K562 (cell line): Measurements from ENCODE around the gene NEURL1. TPM values are rescaled to one million over a fixed set of nuclear protein-coding genes. Genes with fewer than 3 reads are reported as not detected.

Source experiments
- HCFC1 ChIP-seq: IDR thresholded peaks from 2 replicates; pipeline ENCODE4 v1.6.1; 2012; ENCODE audit warnings: low read depth, low read length, improper control_type of control experiment
- HSF4 ChIP-seq: fragments of 250-450 bp; sonication (Bioruptor Pico); IDR thresholded peaks from 2 replicates; pipeline ENCODE4 v2.1.2; 2022; ENCODE audit warnings: mild to moderate bottlenecking, moderate library complexity, borderline replicate concordance
- POLR2H ChIP-seq: IDR thresholded peaks from 2 replicates; pipeline ENCODE4 v1.6.1; 2016; ENCODE audit warnings: missing genetic modification characterization, low read depth, mild to moderate bottlenecking, control low read depth, missing compliant biosample characterization, moderate library complexity
- RBM34 ChIP-seq: fragments of 200-400 bp; formaldehyde crosslinking; IDR thresholded peaks from 2 replicates; pipeline ENCODE4 v1.6.1; 2018; ENCODE audit warnings: low read length, borderline replicate concordance; ENCODE audit not compliant: insufficient read depth
- RNF2 ChIP-seq: sonication (generic); IDR thresholded peaks from 2 replicates; pipeline ENCODE4 v1.6.1; 2016
- SRSF9 ChIP-seq: fragments of 200-400 bp; formaldehyde crosslinking; IDR thresholded peaks from 2 replicates; pipeline ENCODE4 v1.6.1; 2017; ENCODE audit warnings: low read depth, low read length, borderline replicate concordance
- ZBTB7A ChIP-seq: IDR thresholded peaks from 2 replicates; pipeline ENCODE4 v1.6.1; 2011; ENCODE audit warnings: low read depth, mild to moderate bottlenecking, low read length, moderate library complexity, borderline replicate concordance; ENCODE audit not compliant: control insufficient read depth
- ZNF124 ChIP-seq: sonication (generic); formaldehyde crosslinking; IDR thresholded peaks from 2 replicates; pipeline ENCODE4 v1.8.1; 2022; ENCODE audit warnings: missing genetic modification reagents
- ZNF143 ChIP-seq: sonication (generic); formaldehyde crosslinking; IDR thresholded peaks from 2 replicates; pipeline ENCODE4 v1.9.0; 2022; ENCODE audit warnings: mild to moderate bottlenecking, missing genetic modification reagents
- ZNF263 ChIP-seq: sonication (generic); formaldehyde crosslinking; IDR thresholded peaks from 2 replicates; pipeline ENCODE4 v1.8.0; 2022; ENCODE audit warnings: mild to moderate bottlenecking, missing genetic modification reagents, borderline replicate concordance
- ZNF282 ChIP-seq: sonication (generic); formaldehyde crosslinking; IDR thresholded peaks from 2 replicates; pipeline ENCODE4 v1.8.1; 2023; ENCODE audit warnings: missing genetic modification reagents
- polyA plus RNA-seq, 8 experiments: library from polyadenylated mRNA; depleted of rRNA in 4 of 8; stranded (reverse) in 5 of 8; unstranded in 3 of 8; fragments of >200 nt; fragmentation: Nextera tagmentation in 2 of 8; fragmentation: Illumina TruSeq in 1 of 8; extraction: Ambion mirVana in 2 of 8; extraction: Trizol in 1 of 8; gene quantifications; 2 replicates each; pipeline versions ENCODE4 v1.2.1 to v1.2.3, GENCODE V29; 2011 to 2014; ENCODE audit warnings: inconsistent platforms in 1 of 8, missing spikeins in 1 of 8
- total RNA-seq, 7 experiments: library from RNA; depleted of rRNA in 6 of 7; stranded (reverse); fragments of >200 nt in 6 of 7; fragmentation: Illumina TruSeq in 2 of 7; extraction: Trizol in 2 of 7; gene quantifications; 2 replicates each; pipeline versions ENCODE4 v1.2.1 to v1.2.3, GENCODE V29; 2011 to 2021; ENCODE audit warnings: low replicate concordance in 1 of 7
- TF ChIP-seq, protein P1 (sequence below): sonication (generic); formaldehyde crosslinking; IDR thresholded peaks from 2 replicates; pipeline ENCODE4 v1.8.1; 2023; ENCODE audit warnings: mild to moderate bottlenecking, missing genetic modification reagents
- TF ChIP-seq, protein P2 (sequence below): sonication (generic); formaldehyde crosslinking; IDR thresholded peaks from 2 replicates; pipeline ENCODE4 v1.8.1; 2023; ENCODE audit warnings: missing genetic modification reagents, mild to moderate bottlenecking, borderline replicate concordance
- TF ChIP-seq, protein P3 (sequence below): fragments of 200-800 bp; sonication (Bioruptor generic); IDR thresholded peaks from 2 replicates; pipeline ENCODE4 v1.6.1; 2017; ENCODE audit warnings: missing genetic modification characterization, missing compliant biosample characterization
- TF ChIP-seq, protein P4 (sequence below): fragments of 450-650 bp; IDR thresholded peaks from 2 replicates; pipeline ENCODE4 v1.6.1; 2017; ENCODE audit warnings: antibody characterized with exemption
- TF ChIP-seq, protein P5 (sequence below): conservative IDR thresholded peaks from 2 replicates; pipeline ENCODE4 v1.6.1; 2011; ENCODE audit warnings: low read depth, mild to moderate bottlenecking, low read length; ENCODE audit not compliant: control insufficient read depth

The NEURL1 gene
- total and polyA plus RNA-seq, 9 of the 15 experiments (the other 6 are each of a cell fraction or from before 2014, with no cell fraction given), result 0.01 to 0.45 (median 0.16) TPM; not detected in 5

DNA sequence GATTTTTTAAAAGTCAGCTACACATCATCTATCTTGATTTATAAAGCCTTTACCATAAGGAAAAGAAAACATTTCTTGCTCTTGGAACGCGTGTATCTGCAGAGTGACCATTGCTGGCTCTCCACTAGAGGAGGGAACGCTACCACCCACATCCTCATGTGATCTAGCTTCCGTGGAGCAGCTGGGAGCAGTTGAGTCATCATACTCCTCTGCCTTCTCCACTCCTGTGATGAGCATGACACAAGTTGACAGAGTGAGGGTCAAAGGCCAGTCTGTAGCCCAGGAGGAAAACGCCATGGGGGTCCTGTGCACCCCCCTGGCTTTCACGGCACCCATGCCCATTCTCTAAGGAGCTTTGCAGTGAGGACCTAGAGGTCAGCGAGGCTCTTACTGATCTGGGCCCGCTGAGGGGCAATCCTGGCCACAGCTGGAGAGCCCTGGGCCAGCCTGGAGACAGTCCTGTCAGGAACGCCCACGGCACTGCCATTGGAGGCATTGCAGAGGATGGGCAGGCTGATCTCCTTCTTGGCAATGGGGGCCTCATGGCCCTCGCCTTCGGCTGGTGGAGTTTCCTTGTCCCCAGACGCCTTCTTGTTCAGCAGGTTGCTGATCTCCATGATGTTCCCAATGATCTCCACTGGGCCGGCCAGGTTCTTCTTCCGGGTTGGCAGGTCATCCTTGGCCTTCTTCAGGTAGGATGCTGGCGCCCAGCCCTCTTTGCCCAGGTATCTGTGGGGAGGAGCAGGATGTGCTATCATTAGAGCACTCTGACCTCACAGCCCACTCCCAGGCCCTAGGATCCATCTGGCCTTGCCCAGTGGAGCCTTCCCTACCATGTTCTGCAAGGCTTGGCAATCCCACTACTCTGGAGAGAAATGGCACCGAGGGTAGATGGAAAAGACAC lies 119.2 kb downstream of the NEURL1 start (continued):
- TF ChIP-seq ZBTB7A (no peak), HCFC1 (no peak), ZNF282 (CRISPR knock-in tag) (no peak), ZNF263 (CRISPR knock-in tag) (no peak), HSF4 (CRISPR knock-in tag) (no peak), RNF2 (no peak), ZNF124 (CRISPR knock-in tag) (no peak), POLR2H (no peak), ZNF143 (CRISPR knock-in tag) (no peak), SRSF9 (no peak), RBM34 (no peak)
- TF ChIP-seq, protein P1, sequence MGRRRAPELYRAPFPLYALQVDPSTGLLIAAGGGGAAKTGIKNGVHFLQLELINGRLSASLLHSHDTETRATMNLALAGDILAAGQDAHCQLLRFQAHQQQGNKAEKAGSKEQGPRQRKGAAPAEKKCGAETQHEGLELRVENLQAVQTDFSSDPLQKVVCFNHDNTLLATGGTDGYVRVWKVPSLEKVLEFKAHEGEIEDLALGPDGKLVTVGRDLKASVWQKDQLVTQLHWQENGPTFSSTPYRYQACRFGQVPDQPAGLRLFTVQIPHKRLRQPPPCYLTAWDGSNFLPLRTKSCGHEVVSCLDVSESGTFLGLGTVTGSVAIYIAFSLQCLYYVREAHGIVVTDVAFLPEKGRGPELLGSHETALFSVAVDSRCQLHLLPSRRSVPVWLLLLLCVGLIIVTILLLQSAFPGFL, result no peak
- TF ChIP-seq, protein P2, sequence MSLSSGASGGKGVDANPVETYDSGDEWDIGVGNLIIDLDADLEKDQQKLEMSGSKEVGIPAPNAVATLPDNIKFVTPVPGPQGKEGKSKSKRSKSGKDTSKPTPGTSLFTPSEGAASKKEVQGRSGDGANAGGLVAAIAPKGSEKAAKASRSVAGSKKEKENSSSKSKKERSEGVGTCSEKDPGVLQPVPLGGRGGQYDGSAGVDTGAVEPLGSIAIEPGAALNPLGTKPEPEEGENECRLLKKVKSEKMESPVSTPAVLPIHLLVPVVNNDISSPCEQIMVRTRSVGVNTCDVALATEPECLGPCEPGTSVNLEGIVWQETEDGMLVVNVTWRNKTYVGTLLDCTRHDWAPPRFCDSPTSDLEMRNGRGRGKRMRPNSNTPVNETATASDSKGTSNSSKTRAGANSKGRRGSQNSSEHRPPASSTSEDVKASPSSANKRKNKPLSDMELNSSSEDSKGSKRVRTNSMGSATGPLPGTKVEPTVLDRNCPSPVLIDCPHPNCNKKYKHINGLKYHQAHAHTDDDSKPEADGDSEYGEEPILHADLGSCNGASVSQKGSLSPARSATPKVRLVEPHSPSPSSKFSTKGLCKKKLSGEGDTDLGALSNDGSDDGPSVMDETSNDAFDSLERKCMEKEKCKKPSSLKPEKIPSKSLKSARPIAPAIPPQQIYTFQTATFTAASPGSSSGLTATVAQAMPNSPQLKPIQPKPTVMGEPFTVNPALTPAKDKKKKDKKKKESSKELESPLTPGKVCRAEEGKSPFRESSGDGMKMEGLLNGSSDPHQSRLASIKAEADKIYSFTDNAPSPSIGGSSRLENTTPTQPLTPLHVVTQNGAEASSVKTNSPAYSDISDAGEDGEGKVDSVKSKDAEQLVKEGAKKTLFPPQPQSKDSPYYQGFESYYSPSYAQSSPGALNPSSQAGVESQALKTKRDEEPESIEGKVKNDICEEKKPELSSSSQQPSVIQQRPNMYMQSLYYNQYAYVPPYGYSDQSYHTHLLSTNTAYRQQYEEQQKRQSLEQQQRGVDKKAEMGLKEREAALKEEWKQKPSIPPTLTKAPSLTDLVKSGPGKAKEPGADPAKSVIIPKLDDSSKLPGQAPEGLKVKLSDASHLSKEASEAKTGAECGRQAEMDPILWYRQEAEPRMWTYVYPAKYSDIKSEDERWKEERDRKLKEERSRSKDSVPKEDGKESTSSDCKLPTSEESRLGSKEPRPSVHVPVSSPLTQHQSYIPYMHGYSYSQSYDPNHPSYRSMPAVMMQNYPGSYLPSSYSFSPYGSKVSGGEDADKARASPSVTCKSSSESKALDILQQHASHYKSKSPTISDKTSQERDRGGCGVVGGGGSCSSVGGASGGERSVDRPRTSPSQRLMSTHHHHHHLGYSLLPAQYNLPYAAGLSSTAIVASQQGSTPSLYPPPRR, result no peak
- TF ChIP-seq, protein P3, sequence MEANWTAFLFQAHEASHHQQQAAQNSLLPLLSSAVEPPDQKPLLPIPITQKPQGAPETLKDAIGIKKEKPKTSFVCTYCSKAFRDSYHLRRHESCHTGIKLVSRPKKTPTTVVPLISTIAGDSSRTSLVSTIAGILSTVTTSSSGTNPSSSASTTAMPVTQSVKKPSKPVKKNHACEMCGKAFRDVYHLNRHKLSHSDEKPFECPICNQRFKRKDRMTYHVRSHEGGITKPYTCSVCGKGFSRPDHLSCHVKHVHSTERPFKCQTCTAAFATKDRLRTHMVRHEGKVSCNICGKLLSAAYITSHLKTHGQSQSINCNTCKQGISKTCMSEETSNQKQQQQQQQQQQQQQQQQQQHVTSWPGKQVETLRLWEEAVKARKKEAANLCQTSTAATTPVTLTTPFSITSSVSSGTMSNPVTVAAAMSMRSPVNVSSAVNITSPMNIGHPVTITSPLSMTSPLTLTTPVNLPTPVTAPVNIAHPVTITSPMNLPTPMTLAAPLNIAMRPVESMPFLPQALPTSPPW (CRISPR knock-in tag), result peak; percentile 26; the same call in 1 of the 2 replicates
- TF ChIP-seq, protein P4, sequence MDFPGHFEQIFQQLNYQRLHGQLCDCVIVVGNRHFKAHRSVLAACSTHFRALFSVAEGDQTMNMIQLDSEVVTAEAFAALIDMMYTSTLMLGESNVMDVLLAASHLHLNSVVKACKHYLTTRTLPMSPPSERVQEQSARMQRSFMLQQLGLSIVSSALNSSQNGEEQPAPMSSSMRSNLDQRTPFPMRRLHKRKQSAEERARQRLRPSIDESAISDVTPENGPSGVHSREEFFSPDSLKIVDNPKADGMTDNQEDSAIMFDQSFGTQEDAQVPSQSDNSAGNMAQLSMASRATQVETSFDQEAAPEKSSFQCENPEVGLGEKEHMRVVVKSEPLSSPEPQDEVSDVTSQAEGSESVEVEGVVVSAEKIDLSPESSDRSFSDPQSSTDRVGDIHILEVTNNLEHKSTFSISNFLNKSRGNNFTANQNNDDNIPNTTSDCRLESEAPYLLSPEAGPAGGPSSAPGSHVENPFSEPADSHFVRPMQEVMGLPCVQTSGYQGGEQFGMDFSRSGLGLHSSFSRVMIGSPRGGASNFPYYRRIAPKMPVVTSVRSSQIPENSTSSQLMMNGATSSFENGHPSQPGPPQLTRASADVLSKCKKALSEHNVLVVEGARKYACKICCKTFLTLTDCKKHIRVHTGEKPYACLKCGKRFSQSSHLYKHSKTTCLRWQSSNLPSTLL, result no peak
- TF ChIP-seq, protein P5, sequence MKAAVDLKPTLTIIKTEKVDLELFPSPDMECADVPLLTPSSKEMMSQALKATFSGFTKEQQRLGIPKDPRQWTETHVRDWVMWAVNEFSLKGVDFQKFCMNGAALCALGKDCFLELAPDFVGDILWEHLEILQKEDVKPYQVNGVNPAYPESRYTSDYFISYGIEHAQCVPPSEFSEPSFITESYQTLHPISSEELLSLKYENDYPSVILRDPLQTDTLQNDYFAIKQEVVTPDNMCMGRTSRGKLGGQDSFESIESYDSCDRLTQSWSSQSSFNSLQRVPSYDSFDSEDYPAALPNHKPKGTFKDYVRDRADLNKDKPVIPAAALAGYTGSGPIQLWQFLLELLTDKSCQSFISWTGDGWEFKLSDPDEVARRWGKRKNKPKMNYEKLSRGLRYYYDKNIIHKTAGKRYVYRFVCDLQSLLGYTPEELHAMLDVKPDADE, result no peak
